Stimulated activated CD8-positive, alpha-beta memory T cell treated with anti-CD3 and anti-CD28 coated beads, Interleukin-12 subunit alpha, Interleukin-12 subunit beta, amount 100 ng/mL, for 4 hours (primary cell): Measurements from ENCODE around the gene HOXC11.

Source experiments
- DNase-seq: peaks from one replicate; pipeline ENCODE4 v3.0.0-alpha.2; 2020; ENCODE audit warnings: low read depth

Gene HOXC11

GRCh38 chr12:53942467-53942997 is 30.4 kb upstream of the HOXC11 start:
- DNase-seq: no peak

- no peak for DNase-seq
These were observed 28.7 kb upstream of the HOXC11 start for GRCh38 chr12:53944209-53944608.

DNA sequence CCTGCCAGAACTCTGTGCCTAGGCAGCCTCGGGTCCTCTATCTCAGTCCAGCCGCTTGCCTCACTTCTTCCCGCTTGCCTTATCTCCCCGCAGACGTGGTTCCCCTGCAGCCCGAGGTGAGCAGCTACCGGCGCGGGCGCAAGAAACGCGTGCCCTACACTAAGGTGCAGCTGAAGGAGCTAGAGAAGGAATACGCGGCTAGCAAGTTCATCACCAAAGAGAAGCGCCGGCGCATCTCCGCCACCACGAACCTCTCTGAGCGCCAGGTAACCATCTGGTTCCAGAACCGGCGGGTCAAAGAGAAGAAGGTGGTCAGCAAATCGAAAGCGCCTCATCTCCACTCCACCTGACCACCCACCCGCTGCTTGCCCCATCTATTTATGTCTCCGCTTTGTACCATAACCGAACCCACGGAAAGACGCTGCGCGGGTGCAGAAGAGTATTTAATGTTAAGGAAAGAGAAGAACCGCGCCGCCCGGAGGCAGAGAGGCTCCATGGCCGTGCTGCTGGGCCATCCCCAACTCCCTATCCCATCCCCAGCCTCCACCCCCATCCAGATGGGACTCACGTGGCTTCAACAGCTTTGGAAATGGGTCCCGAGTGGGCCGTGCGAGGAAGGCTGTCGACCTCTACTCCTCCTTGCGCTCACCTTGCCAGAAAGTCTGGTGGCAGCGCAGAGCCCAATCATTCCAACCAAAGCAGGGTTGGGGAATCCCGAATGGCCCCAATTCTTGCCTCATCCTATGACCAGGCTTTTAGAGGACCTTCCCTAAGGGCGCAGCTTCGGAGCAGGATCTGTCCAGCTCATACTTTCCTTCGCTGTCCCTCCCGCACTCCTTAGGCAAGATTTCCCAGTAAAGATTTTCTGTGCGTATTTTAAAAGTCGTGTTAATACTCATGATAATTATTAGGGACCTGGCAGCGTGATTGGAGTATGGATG is 27.7 kb upstream of the HOXC11 start:
- no peak for DNase-seq

GRCh38 chr12:53947743-53948142 is 25.2 kb upstream of the HOXC11 start:
- DNase-seq: no peak

DNA sequence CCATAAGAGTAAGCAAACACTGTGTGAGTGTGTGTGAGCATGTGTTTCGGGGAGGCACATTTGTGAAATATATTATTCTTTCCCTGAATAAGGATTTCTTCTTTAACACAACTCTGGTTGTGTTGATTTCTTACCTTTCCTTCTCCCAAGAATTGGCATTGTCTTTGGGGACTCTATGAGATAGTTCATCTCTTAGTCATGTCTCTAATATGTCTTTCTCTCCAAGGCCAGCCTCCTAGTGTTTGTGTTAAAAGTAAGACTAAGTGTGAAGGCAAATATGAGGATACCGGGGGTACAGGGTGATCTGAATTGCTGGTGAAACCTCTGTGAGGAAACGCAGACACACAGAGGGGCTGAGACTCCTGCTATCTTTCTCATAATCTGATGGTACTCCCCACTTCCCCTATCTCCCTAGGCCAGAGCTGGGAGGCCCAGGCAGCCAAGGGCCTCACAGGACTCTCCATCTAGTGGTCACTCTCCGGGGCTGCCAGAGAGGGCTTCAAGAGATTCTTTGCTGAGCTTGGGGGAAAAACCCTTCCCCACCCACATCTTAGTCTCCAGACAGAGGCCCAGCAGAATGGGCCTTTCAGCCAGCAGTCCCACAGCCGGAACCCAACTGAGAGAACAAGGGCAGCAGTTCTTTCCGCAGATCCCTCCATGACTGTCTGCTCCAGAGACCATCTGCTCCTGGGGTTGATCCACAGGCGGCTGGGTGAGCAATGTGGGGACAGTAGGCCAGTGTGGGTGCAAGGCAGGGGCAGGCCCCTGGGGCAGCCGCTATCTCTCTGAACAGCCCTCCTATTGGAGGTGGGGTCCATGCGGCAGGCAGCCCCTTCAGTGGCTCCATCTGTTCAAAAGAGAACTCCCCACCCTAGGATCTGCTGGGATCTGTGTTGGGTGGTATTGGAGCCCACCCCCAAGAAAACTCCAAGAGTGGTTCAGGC is 24.0 kb upstream of the HOXC11 start:
- DNase-seq: no peak

DNA sequence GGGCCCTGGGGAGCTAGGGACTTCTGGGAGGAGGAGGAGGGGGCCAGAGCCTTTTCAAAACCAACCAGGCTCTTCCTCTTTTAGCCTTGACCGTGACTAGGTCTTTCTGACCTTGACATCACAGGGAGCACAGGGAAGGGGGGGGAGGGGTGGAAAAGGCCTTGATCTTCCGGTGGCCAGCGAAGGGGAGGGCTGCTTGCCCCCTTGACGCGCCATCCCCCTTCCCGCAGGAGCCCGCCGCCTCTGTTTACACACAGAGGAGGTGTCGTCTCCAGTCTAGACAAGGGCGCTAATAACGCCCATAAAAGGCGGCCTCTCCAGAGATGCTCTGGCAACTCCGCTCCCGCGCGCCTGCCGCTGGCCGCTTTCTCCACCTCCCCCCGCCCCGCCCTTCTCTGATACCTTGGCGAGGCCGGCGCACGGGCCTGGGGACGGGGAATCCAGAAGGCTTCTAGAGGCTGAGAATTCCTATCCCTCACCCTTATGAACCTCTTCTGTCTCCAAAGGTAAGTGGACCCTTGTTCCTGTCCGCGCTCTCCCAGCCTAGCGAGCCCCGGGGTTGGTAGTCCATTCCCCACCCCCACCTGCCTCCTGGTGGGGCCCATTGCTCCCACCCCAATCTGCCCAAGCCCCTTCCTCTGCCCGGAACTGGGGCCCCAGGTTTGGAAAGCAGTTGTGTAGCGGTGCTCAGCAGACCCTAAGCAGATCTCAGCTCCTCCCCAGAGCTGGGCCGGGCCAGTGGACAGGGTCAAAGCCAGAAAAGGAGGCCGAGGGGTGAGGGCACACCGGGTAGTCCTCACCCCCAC is 23.1 kb upstream of the HOXC11 start:
- no peak for DNase-seq

- DNase-seq: no peak
These were observed 22.5 kb upstream of the HOXC11 start for GRCh38 chr12:53950437-53950773.

- DNase-seq: no peak
These were observed 21.9 kb upstream of the HOXC11 start for GRCh38 chr12:53950789-53951576.

DNA sequence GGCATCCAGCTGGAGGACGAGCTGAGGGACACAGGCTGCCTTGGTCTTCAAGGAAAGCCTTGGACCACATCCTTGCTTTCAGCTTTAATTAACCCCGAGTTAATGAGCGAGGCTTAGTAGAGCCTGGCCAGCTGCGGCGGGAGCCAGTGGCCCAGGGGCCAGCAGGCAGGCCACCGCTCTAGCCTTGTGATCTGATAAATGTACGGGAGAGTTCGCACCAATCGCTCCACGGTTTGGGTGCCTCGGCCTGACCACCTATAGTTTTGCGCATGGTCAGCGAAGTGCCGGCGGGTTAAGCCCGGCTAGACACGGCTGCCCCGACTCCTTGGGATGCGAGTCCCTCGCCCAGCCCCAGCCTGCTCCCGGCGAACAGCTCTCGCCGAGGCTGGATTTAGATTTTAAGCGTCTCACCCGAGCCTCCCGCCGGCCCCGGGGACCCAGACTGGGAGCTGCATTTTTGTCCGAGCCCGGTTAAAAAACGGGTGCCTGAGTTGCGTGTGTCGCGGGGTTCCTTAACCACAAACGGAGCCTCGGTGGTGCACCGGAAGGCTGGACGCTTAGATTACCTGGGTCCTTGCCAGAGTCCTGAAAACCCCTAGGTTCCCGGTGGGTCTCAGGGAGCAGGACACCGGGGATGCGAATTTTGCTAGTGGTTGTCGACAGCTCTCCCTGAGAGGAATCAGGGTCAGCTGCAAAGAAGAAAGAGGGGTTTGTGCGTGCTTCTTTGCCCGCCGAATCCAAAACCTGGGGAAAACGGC is 21.2 kb upstream of the HOXC11 start:
- no peak for DNase-seq

- DNase-seq: no peak
These were observed 20.6 kb upstream of the HOXC11 start for GRCh38 chr12:53952335-53952694.

- no peak for DNase-seq
These were observed 19.8 kb upstream of the HOXC11 start for GRCh38 chr12:53952871-53953734.

GRCh38 chr12:53953831-53954693 is 18.9 kb upstream of the HOXC11 start:
- DNase-seq: no peak

GRCh38 chr12:53954694-53955035 is 18.3 kb upstream of the HOXC11 start, which contains the start of gene HOXC12:
Gene HOXC12 (plus strand): TSS chr12:53954903. CDS start chr12:53954930, 27 bp downstream.
- no peak for DNase-seq

- no peak for DNase-seq
These were observed 17.7 kb upstream of the HOXC11 start for GRCh38 chr12:53955036-53955775.

- no peak for DNase-seq
These were observed 17.1 kb upstream of the HOXC11 start for GRCh38 chr12:53955776-53956250.

- no peak for DNase-seq
These were observed 16.6 kb upstream of the HOXC11 start for GRCh38 chr12:53956251-53956887.
